ENCODE measurements around the gene PARD6A.

GRCh38 chr16:67662653-67663010, 1.9 kb downstream of the PARD6A start:
- no peak for TF ChIP-seq CTCF (IDR thresholded peaks at IDR 0.05)
- TF ChIP-seq TCF7L2 (IDR thresholded peaks at IDR 0.05; ENCODE audit: low read depth, low read length), result no peak
- TF ChIP-seq POLR2AphosphoS5 (IDR thresholded peaks at IDR 0.05; ENCODE audit: low read depth, low read length), result no peak
- no peak for TF ChIP-seq SIN3A (IDR thresholded peaks at IDR 0.05; ENCODE audit: borderline replicate concordance, insufficient read depth, low read depth, low read length)
